ENCODE measurements around the gene ELAC1. TPM values are rescaled to one million over a fixed set of nuclear protein-coding genes. Genes with fewer than 3 reads are reported as not detected.

The ELAC1 gene
- total and polyA plus RNA-seq, 12 donors: 2.6 to 6.7 (median 4.2) TPM

- TF ChIP-seq CTCF (IDR thresholded peaks at IDR 0.05): peak in 1 of 9 donors; percentile 20
- Histone ChIP-seq H3K9me3 (peaks cover 0 to 8% (median 0%) of the 10 kb centered on the region in 11 donors), H3K27ac (no peak overlapping the region), H3K4me1 (peaks cover 0 to 22% (median 12%) of the 10 kb centered on the region in 9 donors), H3K27me3 (no peaks in the 10 kb centered on the region), H3K4me3 (no peak overlapping the region), H3K36me3 (no peaks in the 10 kb centered on the region)
- WGBS, 2 donors: 87% methylated on average over 5 of the region's 5 CpGs
- DNase-seq: no peak
- intact Hi-C loops (cut with DNase I): no loop called here
- peak in 1 of 8 donors; percentile 57 for ATAC-seq
Observed at GRCh38 chr18:51006061-51006818, 38.4 kb downstream of the ELAC1 start.

GRCh38 chr18:51006948-51007789 is 39.3 kb downstream of the ELAC1 start:
- intact Hi-C loops (cut with DNase I): no loop called here
- Histone ChIP-seq H3K27me3 (no peaks in the 10 kb centered on the region), H3K9me3 (peaks cover 0 to 6% (median 0%) of the 10 kb centered on the region in 11 donors), H3K4me1 (peaks cover 0 to 22% (median 12%) of the 10 kb centered on the region in 9 donors), H3K4me3 (no peak overlapping the region), H3K27ac (no peak overlapping the region), H3K36me3 (no peaks in the 10 kb centered on the region)
- DNase-seq: no peak
- 48 to 50% methylated on average over 11 to 13 of the region's 13 CpGs for WGBS, 2 donors
- no peak for ATAC-seq
- no peak for TF ChIP-seq CTCF (IDR thresholded peaks at IDR 0.05)

GRCh38 chr18:51007790-51008139 is 39.9 kb downstream of the ELAC1 start:
- Histone ChIP-seq H3K4me1 (peaks cover 0 to 22% (median 12%) of the 10 kb centered on the region in 9 donors), H3K4me3 (no peak overlapping the region), H3K36me3 (no peaks in the 10 kb centered on the region), H3K9me3 (peaks cover 0 to 4% (median 0%) of the 10 kb centered on the region in 11 donors), H3K27ac (no peak overlapping the region), H3K27me3 (no peaks in the 10 kb centered on the region)
- 38 to 56% methylated on average over 1 of the region's 1 CpG for WGBS, 2 donors
- intact Hi-C loops (cut with DNase I): no loop called here
- no peak for DNase-seq
- peak in 1 of 8 donors; percentile 29 for ATAC-seq
- TF ChIP-seq CTCF (IDR thresholded peaks at IDR 0.05): no peak

- H3K36me3 ChIP-seq: no peaks in the 10 kb centered on the region
- no peaks in the 10 kb centered on the region for H3K9me3 ChIP-seq
- no peak for TF ChIP-seq CTCF (IDR thresholded peaks at IDR 0.05)
- H3K27ac ChIP-seq: no peak overlapping the region
- no peak overlapping the region for H3K4me3 ChIP-seq
- H3K27me3 ChIP-seq: no peaks in the 10 kb centered on the region
- ATAC-seq (peak in 5 of 8 donors; percentile 23 to 83 (median 55)), DNase-seq (no peak)
- peaks cover 0 to 22% (median 12%) of the 10 kb centered on the region in 9 donors for H3K4me1 ChIP-seq
- intact Hi-C loops (cut with DNase I): no loop called here
Observed at GRCh38 chr18:51009072-51009471, 41.2 kb downstream of the ELAC1 start.

All from heart right ventricle (tissue), 16 donors.